Keratinocyte (primary cell): Measurements from ENCODE around the gene TMEM218. TPM values are rescaled to one million over a fixed set of nuclear protein-coding genes. Genes with fewer than 3 reads are reported as not detected.

Experiments used
- DNase-seq: peaks from one replicate; pipeline ENCODE4 v3.0.0-alpha.2; 2011; ENCODE audit warnings: low read depth, missing footprints, low spot score
- FAIRE-seq: peaks from 2 replicates; lab custom pipeline; 2011; peaks lifted over from hg19 to GRCh38; lab: Jason Lieb, UNC
- H2AFZ ChIP-seq: 2 replicates; pipeline ENCODE4 v1.6.0; 2012; ENCODE audit warnings: low read length, control low read depth, inconsistent platforms; ENCODE audit not compliant: control insufficient read depth
- H3K27ac ChIP-seq: 2 replicates; pipeline ENCODE4 v1.5.1; 2011; ENCODE audit warnings: low read length; ENCODE audit not compliant: control insufficient read depth, insufficient read depth
- H3K27me3 ChIP-seq: 3 replicates; pipeline ENCODE4 v1.6.0; 2011; ENCODE audit warnings: low read length; ENCODE audit not compliant: control insufficient read depth, insufficient read depth; ENCODE audit errors: extremely low read depth
- H3K36me3 ChIP-seq, 2 experiments: 2 replicates in 1 of 2; 3 replicates in 1 of 2; pipeline ENCODE4 v1.5.1; 2011; ENCODE audit warnings: low read length in 2 of 2, mild to moderate bottlenecking in 1 of 2; ENCODE audit not compliant: control insufficient read depth in 2 of 2, insufficient read depth in 2 of 2; ENCODE audit errors: extremely low read depth in 1 of 2
- H3K4me1 ChIP-seq: 3 replicates; pipeline ENCODE4 v1.5.1; 2011; ENCODE audit warnings: low read length; ENCODE audit not compliant: control insufficient read depth, insufficient read depth; ENCODE audit errors: extremely low read depth
- H3K4me2 ChIP-seq: 3 replicates; pipeline ENCODE4 v1.6.0; 2011; ENCODE audit warnings: low read depth, low read length; ENCODE audit not compliant: control insufficient read depth, insufficient read depth; ENCODE audit errors: extremely low read depth
- H3K4me3 ChIP-seq, 3 experiments: fragments of 200-600 bp in 1 of 3; sonication (generic) in 1 of 3; 2 replicates in 2 of 3; 3 replicates in 1 of 3; pipeline ENCODE4 v1.5.1; 2011 to 2016; ENCODE audit warnings: low read length in 3 of 3, mild to moderate bottlenecking in 3 of 3, control low read depth in 2 of 3, inconsistent platforms in 1 of 3, low read depth in 1 of 3, mixed read lengths in 1 of 3, mixed run types in 1 of 3, moderate library complexity in 1 of 3; ENCODE audit not compliant: control insufficient read depth in 2 of 3, insufficient read depth in 2 of 3; ENCODE audit errors: extremely low read depth in 1 of 3
- H3K79me2 ChIP-seq: 2 replicates; pipeline ENCODE4 v1.6.0; 2012; ENCODE audit warnings: low read length; ENCODE audit not compliant: control insufficient read depth, insufficient read depth
- H3K9ac ChIP-seq: 3 replicates; pipeline ENCODE4 v1.6.0; 2011; ENCODE audit warnings: low read length; ENCODE audit not compliant: control insufficient read depth, insufficient read depth; ENCODE audit errors: extremely low read depth
- H3K9me1 ChIP-seq: 3 replicates; pipeline ENCODE4 v1.6.0; 2011; ENCODE audit warnings: low read length; ENCODE audit not compliant: control insufficient read depth, insufficient read depth; ENCODE audit errors: extremely low read depth
- H3K9me3 ChIP-seq: 2 replicates; pipeline ENCODE4 v1.5.1; 2012; ENCODE audit warnings: low read depth, low read length; ENCODE audit not compliant: control insufficient read depth
- H4K20me1 ChIP-seq: 3 replicates; pipeline ENCODE4 v1.6.0; 2011; ENCODE audit warnings: low read length; ENCODE audit not compliant: control insufficient read depth, insufficient read depth; ENCODE audit errors: extremely low read depth
- EZH2 ChIP-seq: IDR thresholded peaks from one replicate; pipeline ENCODE4 v1.6.1; 2012; ENCODE audit warnings: inconsistent platforms, mild to moderate bottlenecking, low read length, moderate library complexity
- dilution Hi-C: fragments of 300-500 bp; cut with MboI; formaldehyde crosslinking; loops from one replicate; pipeline ENCODE4 v1.7.0; 2020; ENCODE audit warnings: low sequenced_read_pairs; ENCODE audit not compliant: extremely low pct_ligation_motif_present
- polyA plus RNA-seq, 5 experiments: library from polyadenylated mRNA; depleted of rRNA in 3 of 5; stranded (reverse) in 3 of 5; stranded (forward) in 1 of 5; unstranded in 1 of 5; fragments of >200 nt; gene quantifications; 1 replicate in 1 of 5; 2 replicates in 3 of 5; 3 replicates in 1 of 5; pipeline versions ENCODE4 v1.2.1 to v1.2.3, GENCODE V29; 2011 to 2012; ENCODE audit warnings: missing spikeins in 2 of 5, low read depth in 1 of 5, low replicate concordance in 1 of 5
- TF ChIP-seq, protein P1 (sequence below), 3 experiments: IDR thresholded peaks in 1 of 3; conservative IDR thresholded peaks in 1 of 3; optimal IDR thresholded peaks in 1 of 3; 2 replicates in 2 of 3; 3 replicates in 1 of 3; pipeline versions ENCODE3 to v1.5.1; 2011; ENCODE audit warnings: low read length in 3 of 3, mild to moderate bottlenecking in 3 of 3, moderate library complexity in 2 of 3, control low read depth in 1 of 3, inconsistent platforms in 1 of 3; ENCODE audit not compliant: insufficient read depth in 2 of 3; ENCODE audit errors: extremely low read depth in 1 of 3

TMEM218 gene
- polyA plus RNA-seq, 1 donor (not counting 4 experiments of a cell fraction or from before 2014, with no cell fraction given) = 34.2 TPM

DNA sequence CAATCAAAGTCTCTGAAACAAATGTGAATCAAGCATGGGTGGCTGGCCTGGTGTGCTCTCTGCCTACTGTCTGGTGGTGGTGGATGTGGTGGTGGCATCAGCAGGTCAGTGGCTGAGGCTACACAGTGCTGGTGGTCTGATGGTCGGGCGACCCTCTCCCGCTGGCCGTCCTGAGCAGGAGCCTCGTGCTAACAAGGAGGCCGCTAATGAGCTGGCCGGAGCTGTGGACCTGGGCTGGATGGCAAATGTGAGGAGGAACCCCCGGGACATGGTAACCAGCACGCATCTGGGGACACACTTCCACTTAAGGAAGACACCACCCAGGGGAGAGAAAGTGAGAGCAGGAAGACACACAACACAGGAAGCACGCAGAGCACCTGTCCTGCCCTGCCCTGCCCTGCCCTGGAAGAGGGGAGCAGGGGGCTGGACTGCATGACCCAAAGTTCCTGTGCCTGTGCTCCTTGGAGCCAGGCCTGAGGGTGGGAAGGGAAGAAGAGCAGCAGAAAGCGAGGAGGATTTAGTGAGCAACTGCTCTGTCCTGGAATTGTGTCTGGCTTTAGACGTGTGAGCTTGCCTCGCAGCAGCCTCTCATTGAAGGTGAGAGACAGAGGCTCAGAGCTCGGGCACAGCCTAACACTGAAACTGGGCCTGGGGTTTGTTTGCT is 24.7 kb downstream of the TMEM218 start:
- Histone ChIP-seq H3K27ac (no peak overlapping the region), H4K20me1 (no peaks in the 10 kb centered on the region), H2AFZ (no peak overlapping the region), H3K4me1 (peaks cover 33% of the 10 kb centered on the region), H3K4me3 (no peak overlapping the region), H3K36me3 (peaks cover 3 to 16% of the 10 kb centered on the region in 2 experiments), H3K79me2 (no peaks in the 10 kb centered on the region), H3K4me2 (no peak overlapping the region), H3K27me3 (no peaks in the 10 kb centered on the region), H3K9me3 (no peaks in the 10 kb centered on the region), H3K9ac (no peak overlapping the region), H3K9me1 (no peaks in the 10 kb centered on the region)
- TF ChIP-seq, protein P1, sequence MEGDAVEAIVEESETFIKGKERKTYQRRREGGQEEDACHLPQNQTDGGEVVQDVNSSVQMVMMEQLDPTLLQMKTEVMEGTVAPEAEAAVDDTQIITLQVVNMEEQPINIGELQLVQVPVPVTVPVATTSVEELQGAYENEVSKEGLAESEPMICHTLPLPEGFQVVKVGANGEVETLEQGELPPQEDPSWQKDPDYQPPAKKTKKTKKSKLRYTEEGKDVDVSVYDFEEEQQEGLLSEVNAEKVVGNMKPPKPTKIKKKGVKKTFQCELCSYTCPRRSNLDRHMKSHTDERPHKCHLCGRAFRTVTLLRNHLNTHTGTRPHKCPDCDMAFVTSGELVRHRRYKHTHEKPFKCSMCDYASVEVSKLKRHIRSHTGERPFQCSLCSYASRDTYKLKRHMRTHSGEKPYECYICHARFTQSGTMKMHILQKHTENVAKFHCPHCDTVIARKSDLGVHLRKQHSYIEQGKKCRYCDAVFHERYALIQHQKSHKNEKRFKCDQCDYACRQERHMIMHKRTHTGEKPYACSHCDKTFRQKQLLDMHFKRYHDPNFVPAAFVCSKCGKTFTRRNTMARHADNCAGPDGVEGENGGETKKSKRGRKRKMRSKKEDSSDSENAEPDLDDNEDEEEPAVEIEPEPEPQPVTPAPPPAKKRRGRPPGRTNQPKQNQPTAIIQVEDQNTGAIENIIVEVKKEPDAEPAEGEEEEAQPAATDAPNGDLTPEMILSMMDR (optimal IDR thresholded peaks at IDR 0.05 in 1 of 3, IDR thresholded peaks at IDR 0.05 in 1 of 3, conservative IDR thresholded peaks at IDR 0.05 in 1 of 3; ENCODE audit: extremely low read depth in 1 of 3, insufficient read depth in 2 of 3, low read length in 3 of 3) = no peak
- no peak for TF ChIP-seq EZH2
- FAIRE-seq = no peak
- dilution Hi-C loops = no loop called here
- no peak for DNase-seq

DNA sequence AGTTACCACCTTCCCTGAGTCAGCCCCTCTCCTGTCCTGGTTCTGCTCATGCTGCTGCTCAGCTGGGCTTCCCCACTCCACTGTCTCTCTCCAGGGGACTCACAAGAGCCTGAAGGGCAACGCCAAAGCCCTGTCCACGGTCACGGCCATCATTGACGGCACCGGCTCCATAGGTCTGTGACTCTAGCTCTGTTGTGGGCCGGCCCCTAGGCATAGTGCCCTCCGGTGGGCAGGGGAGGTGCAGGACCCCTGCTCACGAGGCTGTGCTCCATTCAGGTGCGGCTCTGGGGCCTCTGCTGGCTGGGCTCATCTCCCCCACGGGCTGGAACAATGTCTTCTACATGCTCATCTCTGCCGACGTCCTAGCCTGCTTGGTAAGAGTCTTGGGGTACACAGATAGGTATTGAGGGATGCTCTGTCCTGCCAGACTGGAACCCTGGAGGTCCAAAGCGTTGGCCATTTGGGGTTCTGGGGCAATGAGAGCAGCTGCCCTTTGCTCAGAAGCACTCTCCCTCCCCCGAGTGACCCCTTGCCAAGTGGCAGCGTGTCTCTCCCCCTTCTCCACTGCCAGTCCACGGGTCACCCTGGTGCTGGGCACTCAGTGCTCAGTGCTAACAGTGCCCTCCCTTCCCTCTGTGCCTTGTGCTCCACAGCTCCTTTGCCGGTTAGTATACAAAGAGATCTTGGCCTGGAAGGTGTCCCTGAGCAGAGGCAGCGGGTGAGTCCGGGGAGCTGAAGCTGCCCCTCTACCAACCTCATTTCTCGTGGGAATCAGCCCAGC is 25.9 kb downstream of the TMEM218 start:
- Histone ChIP-seq H3K4me2 (no peak overlapping the region), H3K36me3 (peaks cover 3 to 16% of the 10 kb centered on the region in 2 experiments), H3K9ac (no peak overlapping the region), H3K79me2 (no peaks in the 10 kb centered on the region), H3K4me3 (no peak overlapping the region), H4K20me1 (no peaks in the 10 kb centered on the region), H3K4me1 (peaks cover 24% of the 10 kb centered on the region), H3K27me3 (no peaks in the 10 kb centered on the region), H3K27ac (no peak overlapping the region), H3K9me1 (no peaks in the 10 kb centered on the region), H3K9me3 (no peaks in the 10 kb centered on the region), H2AFZ (no peak overlapping the region)
- no peak for DNase-seq
- TF ChIP-seq EZH2 = no peak
- TF ChIP-seq, protein P1 (optimal IDR thresholded peaks at IDR 0.05 in 1 of 3, IDR thresholded peaks at IDR 0.05 in 1 of 3, conservative IDR thresholded peaks at IDR 0.05 in 1 of 3; ENCODE audit: extremely low read depth in 1 of 3, insufficient read depth in 2 of 3, low read length in 3 of 3) = no peak
- dilution Hi-C loops = no loop called here
- FAIRE-seq = no peak
